HepG2 (cell line): ENCODE results near the gene ACSL5. TPM values are rescaled to one million over a fixed set of nuclear protein-coding genes. Genes with fewer than 3 reads are reported as not detected.

Experiments
- ARNT2 ChIP-seq: sonication (generic); formaldehyde crosslinking; IDR thresholded peaks from 2 replicates; pipeline ENCODE4 v1.8.0; 2022; ENCODE audit warnings: mild to moderate bottlenecking, low read depth, missing genetic modification reagents, moderate library complexity
- ATF4 ChIP-seq, 2 experiments: fragments of 450-650 bp in 1 of 2; sonication (generic) in 1 of 2; formaldehyde crosslinking; IDR thresholded peaks; 2 replicates each; pipeline versions ENCODE4 v1.5.0 to v1.8.0; 2020 to 2022; ENCODE audit warnings: mild to moderate bottlenecking in 1 of 2, missing genetic modification reagents in 1 of 2
- CEBPB ChIP-seq: IDR thresholded peaks from 2 replicates; pipeline ENCODE4 v1.6.1; 2011; ENCODE audit warnings: low read depth, low read length, improper control_type of control experiment, borderline replicate concordance
- E2F2 ChIP-seq: sonication (generic); formaldehyde crosslinking; IDR thresholded peaks from 2 replicates; pipeline ENCODE4 v1.4.0; 2020; ENCODE audit warnings: missing genetic modification reagents, borderline replicate concordance
- EEA1 ChIP-seq: sonication (generic); formaldehyde crosslinking; IDR thresholded peaks from 2 replicates; pipeline ENCODE4 v1.5.1; 2020; ENCODE audit warnings: mild to moderate bottlenecking, missing genetic modification reagents, borderline replicate concordance
- ELF3 ChIP-seq: IDR thresholded peaks from 2 replicates; pipeline ENCODE4 v1.6.1; 2016; ENCODE audit warnings: missing genetic modification reagents, missing compliant biosample characterization
- IRF2 ChIP-seq: IDR thresholded peaks from 2 replicates; pipeline ENCODE4 v1.6.1; 2018; ENCODE audit warnings: missing genetic modification reagents, missing compliant biosample characterization
- PRDM4 ChIP-seq: sonication (generic); formaldehyde crosslinking; IDR thresholded peaks from 2 replicates; pipeline ENCODE4 v1.9.0; 2021; ENCODE audit warnings: missing genetic modification reagents, borderline replicate concordance
- SNAI1 ChIP-seq: sonication (generic); formaldehyde crosslinking; IDR thresholded peaks from 2 replicates; pipeline ENCODE4 v1.5.0; 2020; ENCODE audit warnings: mild to moderate bottlenecking, missing genetic modification reagents, borderline replicate concordance
- ZFP62 ChIP-seq: sonication (generic); formaldehyde crosslinking; IDR thresholded peaks from 2 replicates; pipeline ENCODE4 v1.4.0; 2020; ENCODE audit warnings: missing genetic modification reagents
- ZHX2 ChIP-seq, 2 experiments: sonication (generic) in 1 of 2; formaldehyde crosslinking in 1 of 2; IDR thresholded peaks; 2 replicates each; pipeline versions ENCODE4 v1.6.1 to v1.9.0; 2014 to 2022; ENCODE audit warnings: antibody characterized with exemption in 1 of 2, borderline replicate concordance in 1 of 2, inconsistent platforms in 1 of 2, low read depth in 1 of 2, missing genetic modification reagents in 1 of 2
- ZMAT3 ChIP-seq: sonication (generic); formaldehyde crosslinking; conservative IDR thresholded peaks from 2 replicates; pipeline ENCODE4 v1.7.0; 2021; ENCODE audit warnings: missing genetic modification reagents
- ZNF160 ChIP-seq: sonication (generic); formaldehyde crosslinking; IDR thresholded peaks from 2 replicates; pipeline ENCODE4 v1.8.0; 2022; ENCODE audit warnings: mild to moderate bottlenecking, inconsistent platforms, missing genetic modification reagents
- ZNF207 ChIP-seq: fragments of 450-650 bp; IDR thresholded peaks from 2 replicates; pipeline ENCODE4 v1.6.1; 2016; ENCODE audit warnings: antibody characterized with exemption, borderline replicate concordance
- ZNF260 ChIP-seq: sonication (generic); formaldehyde crosslinking; IDR thresholded peaks from 2 replicates; pipeline ENCODE4 v1.4.0; 2020; ENCODE audit warnings: missing genetic modification reagents, low read depth, mild to moderate bottlenecking, borderline replicate concordance
- ZNF501 ChIP-seq: sonication (generic); formaldehyde crosslinking; IDR thresholded peaks from 2 replicates; pipeline ENCODE4 v1.5.1; 2020; ENCODE audit warnings: mild to moderate bottlenecking, moderate library complexity, missing genetic modification reagents
- polyA plus RNA-seq, 8 experiments: library from polyadenylated mRNA; depleted of rRNA in 3 of 8; stranded (reverse) in 7 of 8; unstranded in 1 of 8; fragments of >200 nt; fragmentation: Illumina TruSeq in 4 of 8; extraction: Trizol in 4 of 8; gene quantifications; 2 replicates each; pipeline versions ENCODE4 v1.2.1 to v1.2.3, GENCODE V29; 2011 to 2016; ENCODE audit warnings: low read depth in 4 of 8, missing spikeins in 1 of 8, mixed read lengths in 1 of 8; ENCODE audit not compliant: insufficient read depth in 1 of 8
- total RNA-seq, 5 experiments: library from RNA; depleted of rRNA; stranded (reverse); fragments of >200 nt; fragmentation: Illumina TruSeq; extraction: Trizol; gene quantifications; 2 replicates each; pipeline ENCODE4 v1.2.3, GENCODE V29; 2016; ENCODE audit warnings: low read depth in 1 of 5

ACSL5 gene
- total and polyA plus RNA-seq, 2 of the 13 experiments (the other 11 are each of a cell fraction or from before 2014, with no cell fraction given), result 56.4 to 82.5 TPM

GRCh38 chr10:112374724-112375541 is 1.0 kb downstream of the ACSL5 start (continued):
- TF ChIP-seq E2F2 (CRISPR knock-in tag) (no peak), ZNF260 (CRISPR knock-in tag) (no peak), ARNT2 (CRISPR knock-in tag) (no peak), IRF2 (no peak), SNAI1 (no peak), ZHX2 (IDR thresholded peaks at IDR 0.05; ENCODE audit: low read depth) (no peak), ZHX2 (CRISPR knock-in tag; IDR thresholded peaks at IDR 0.05; ENCODE audit: borderline replicate concordance) (no peak), ZNF160 (CRISPR knock-in tag) (no peak), CEBPB (no peak), PRDM4 (no peak), EEA1 (CRISPR knock-in tag) (no peak), ELF3 (0 out of 2 replicates have a peak, but pooled peaks have one; percentile 21), ZNF501 (CRISPR knock-in tag) (no peak), ATF4 (CRISPR knock-in tag; IDR thresholded peaks at IDR 0.05) (0 out of 4 replicates have a peak, but pooled peaks of 1 of the 2 experiments have one; percentile 10), ZNF207 (no peak), ZFP62 (no peak), ZMAT3 (CRISPR knock-in tag) (no peak)
